Measurements from ENCODE around the gene FILIP1. TPM values are rescaled to one million over a fixed set of nuclear protein-coding genes. Genes with fewer than 3 reads are reported as not detected.

FILIP1 gene
- total and polyA plus RNA-seq, 2 of the 8 experiments (the other 6 are each of a cell fraction or from before 2014, with no cell fraction given): 2.4 to 5.7 TPM

GRCh38 chr6:75512591-75512990 lies 19.0 kb upstream of the FILIP1 start (continued):
- no peak for TF ChIP-seq CHD7 (IDR thresholded peaks at IDR 0.05; ENCODE audit: insufficient replicate concordance, low read length)

Data from H1 (cell line).